DMS53 treated with DMSO at 0.1 percent for 48 hours (cell line): ENCODE results near the gene RNF157.

Source experiments
- DNase-seq: peaks from one replicate; lab custom pipeline; 2025; ENCODE audit not compliant: unreplicated experiment; lab: John Stamatoyannopoulos, UW

The RNF157 gene

GRCh38 chr17:76142585-76143041 is 97.7 kb downstream of the RNF157 start:
- DNase-seq = no peak

GRCh38 chr17:76142039-76142584 is 98.2 kb downstream of the RNF157 start:
- no peak for DNase-seq

- DNase-seq = peak; percentile 95
These were observed 98.9 kb downstream of the RNF157 start, which contains the start of gene FOXJ1 for GRCh38 chr17:76141212-76142038. Gene FOXJ1, minus strand, starts transcription at chr17:76141245. Its CDS starts 850 bp downstream, at chr17:76140395.

DNA sequence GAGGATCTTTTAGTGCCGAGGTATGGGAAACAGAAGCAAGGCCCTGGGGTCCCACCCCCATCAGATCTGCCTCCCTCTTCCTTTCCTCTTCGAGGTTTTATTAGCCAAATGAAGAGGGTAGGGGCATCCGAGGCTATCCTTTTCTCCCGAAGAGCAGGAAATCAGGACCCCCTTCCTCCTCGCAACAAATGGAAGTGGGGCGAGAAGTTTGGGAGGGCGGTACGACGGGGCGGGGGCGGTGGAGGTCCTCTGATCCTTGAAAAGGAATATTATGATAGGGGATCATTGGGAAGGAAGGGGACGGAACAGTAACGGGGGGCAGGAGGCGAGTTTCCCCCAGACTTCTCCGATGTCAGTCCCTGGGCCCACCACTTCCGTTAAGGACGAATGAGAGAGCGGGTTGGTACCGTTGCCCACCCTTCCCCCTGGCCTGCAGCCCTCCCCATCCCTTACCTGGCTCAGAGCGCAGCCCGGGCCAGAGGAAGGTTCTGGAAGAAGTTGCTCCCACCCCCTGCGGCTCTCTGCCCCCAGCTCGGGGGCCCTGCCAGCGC is 99.6 kb downstream of the RNF157 start:
- no peak for DNase-seq

- peak; percentile 83 for DNase-seq
These were observed 100.3 kb downstream of the RNF157 start for GRCh38 chr17:76139801-76140660.

DNA sequence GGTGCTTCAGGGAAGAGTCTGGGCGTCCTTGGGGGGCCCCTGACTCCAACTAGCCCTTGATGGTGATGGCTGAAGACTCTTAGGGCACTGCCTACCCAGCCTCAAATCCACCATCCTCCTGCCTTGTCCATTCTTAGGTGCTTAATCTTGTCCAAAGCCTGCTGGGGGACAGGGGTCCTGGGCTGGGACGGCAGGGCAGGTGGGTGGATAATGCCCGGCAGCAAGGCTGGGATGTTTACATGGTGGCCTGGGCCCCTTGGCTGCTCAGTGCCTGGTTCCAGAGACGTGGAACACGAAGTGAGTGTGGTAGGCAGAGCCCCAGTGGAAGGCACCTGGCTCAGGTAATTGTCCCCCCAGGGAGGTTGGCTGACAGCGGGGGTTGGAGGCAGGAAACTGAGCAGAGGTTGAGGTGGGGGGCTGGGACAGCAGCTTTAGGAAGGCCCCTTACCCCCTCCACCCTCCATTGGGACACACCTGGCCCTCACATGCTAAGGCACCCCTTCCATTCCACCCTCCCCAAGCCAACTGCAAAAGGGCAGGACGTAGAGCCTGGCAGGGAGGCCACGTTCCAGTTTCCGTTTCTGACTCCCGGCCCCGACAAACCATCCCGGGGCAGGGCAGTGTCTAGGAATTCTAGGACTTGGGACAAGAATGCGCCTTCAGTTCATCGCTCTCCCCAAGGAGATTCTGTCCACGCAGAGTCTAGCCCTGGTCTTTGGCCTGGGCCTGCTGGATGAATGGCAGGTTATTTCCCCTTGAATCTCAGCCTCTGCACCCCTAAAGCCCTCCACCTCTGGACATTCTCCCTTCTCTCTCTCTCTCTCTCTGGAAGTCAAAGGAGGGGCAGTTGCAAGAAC is 101.2 kb downstream of the RNF157 start:
- DNase-seq = peak; percentile 30

GRCh38 chr17:76138234-76138895 is 101.9 kb downstream of the RNF157 start:
- DNase-seq = peak; percentile 66

DNA sequence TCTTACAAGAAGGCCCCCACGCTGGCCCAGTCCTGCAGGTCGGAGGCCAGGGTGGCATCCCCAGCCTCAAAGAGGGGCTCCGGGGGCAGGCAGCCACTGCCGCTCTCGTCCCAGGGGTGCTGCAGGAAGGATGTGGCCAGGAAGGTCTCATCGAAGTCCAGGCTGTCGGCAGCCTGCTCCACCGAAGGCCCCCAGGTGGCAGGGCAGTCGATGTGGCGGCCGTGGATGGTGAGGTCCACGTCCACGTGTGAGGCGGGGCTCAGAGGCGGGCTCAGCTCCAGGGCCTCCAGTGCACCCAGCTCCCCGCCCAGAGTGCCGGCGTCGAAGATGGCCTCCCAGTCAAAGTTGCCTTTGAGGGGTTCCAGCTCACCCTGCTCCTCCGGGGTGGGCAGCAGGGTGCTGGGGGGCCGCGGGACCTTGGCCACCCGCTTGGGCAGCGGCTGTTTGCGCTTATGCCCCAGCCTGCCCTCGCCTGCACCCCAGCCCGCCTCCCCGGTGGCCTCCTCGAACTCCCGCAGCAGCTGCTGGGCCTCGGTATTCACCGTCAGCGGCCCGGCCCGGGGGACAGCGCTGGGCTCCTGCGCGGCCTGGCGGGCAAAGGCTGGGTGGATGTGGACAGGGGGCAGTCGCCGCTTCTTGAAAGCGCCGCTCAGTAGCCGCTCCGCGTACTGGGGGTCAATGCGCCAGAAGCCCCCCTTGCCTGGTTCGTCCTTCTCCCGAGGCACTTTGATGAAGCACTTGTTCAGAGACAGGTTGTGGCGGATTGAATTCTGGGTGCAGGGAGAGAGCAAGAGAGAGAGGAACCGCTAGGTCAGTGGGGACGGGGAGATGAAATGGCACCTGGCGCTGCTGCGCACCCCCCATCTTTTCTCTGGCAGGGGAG is 102.7 kb downstream of the RNF157 start:
- no peak for DNase-seq

GRCh38 chr17:76137001-76137350 is 103.3 kb downstream of the RNF157 start:
- no peak for DNase-seq

DNA sequence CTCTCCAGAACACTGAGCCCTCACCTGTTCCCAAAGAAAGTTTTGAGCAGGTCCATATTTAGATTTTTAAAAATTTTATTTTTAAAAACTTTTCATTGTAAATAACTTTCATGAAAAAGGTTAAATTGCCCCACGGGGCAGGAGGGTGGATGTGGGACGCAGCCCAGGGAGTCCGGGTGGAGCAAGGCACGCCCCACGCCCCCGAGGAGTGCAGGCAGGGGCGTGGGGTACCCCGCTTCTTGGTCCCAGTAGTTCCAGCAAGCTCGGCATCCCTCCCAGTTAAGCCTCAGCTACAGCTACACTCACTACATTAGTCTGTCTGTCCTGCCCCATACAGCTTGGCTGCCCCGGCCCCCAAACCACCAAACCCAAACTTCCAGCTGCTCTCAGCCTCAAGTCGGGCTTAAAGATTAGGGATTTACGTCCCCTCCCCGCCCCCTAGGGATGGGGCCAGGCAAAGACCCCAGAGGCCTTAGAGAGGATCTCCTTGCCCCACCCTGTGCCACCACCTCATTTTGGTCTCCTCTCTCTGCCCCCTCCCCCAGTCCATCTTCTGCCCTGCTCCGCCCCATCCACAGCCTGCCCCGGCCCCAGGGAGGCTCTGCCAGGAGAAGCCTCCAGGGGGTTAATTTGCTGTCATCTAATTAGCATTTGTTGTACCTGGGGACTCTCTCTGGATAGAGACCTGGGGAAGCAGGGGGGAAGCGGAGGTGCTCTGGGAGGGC is 103.9 kb downstream of the RNF157 start:
- no peak for DNase-seq

DNA sequence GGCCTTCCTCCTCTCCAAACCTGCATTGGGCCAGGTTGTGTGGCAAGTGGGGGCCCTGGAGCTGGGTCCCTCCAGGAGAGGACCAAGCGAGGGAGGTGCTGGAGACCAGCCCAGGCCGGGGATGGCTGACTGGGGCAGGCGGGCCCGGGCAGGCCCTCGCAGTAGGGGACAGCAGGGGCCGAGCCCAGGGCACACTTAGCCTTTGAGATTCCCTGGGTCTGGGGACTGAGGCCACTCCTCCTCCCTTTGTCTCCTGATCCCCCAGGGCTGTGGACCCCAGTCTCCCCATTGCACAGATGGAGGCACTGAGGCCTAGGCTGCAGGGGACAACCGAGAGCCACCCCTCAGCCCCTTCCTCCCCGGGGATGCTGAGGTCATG is 104.5 kb downstream of the RNF157 start:
- no peak for DNase-seq

GRCh38 chr17:76134911-76135809 is 105.1 kb downstream of the RNF157 start:
- no peak for DNase-seq

DNA sequence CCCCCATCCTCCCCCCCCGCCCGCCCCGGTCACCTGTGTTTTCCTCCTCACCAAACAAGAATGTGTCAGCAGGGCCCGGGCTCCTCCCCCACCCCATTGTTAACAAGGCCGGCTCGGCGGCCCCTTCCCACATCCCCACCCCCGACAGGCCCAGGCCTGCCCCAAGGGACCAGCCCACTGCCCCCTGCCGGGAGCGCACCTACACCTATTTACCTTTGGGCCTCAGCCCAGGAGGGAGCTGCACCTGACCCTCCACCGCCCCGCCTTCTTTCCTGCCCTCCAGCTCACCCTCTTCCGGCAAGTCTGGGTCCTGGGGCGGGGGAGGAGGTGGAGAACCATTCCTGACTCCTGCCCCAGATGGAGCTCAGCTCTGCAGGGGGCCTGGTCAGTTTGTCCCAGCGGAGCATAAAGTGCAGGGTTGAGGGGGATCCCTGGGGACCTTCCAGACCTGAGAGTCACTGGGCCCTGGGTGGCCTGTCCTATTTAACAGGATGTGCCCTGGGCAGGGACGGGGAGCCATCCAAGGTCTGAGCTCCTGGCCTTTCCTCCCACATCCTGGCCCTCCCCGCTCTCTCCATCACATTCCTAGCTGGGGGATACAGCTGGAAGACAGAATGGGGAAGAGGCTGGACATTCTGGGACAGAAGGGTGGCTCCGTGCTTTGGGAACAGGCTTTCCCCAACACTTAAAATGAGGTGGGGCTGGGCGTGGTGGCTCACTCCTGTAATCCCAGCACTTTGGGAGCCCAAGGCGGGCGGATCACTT is 107.5 kb downstream of the RNF157 start:
- DNase-seq = peak; percentile 87

GRCh38 chr17:76131692-76132573 is 108.4 kb downstream of the RNF157 start:
- peak; percentile 37 for DNase-seq

DNA sequence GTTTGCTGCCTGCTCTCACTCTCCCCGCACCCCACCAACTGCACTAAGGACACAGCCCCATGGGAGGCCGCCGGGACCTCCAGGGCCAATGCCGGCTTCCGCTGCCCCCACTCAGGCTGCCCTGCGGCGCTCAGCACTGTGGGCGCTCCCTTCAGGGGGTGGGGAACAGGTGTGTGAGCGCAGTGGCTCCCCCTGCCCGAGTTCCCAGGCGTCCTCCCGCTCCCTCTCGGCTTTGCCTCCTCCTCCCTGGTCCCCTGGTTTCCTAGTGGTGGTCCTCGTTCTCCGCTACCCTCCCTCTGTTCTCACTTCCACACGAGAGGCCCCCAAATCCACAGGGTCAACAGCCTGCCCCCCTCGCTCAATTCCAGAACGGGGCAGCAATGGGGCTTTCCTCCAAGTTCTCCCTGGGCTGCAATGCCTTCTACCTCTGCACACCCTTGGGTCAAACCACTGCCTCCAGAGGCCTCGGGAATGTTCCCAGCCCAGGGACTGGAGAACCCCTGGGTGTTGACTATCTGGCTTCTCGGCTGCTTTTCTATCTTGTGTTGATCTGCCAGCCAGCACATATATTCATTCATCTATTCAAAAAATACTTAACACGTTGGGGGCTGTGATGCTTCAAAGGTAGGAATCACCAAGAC is 109.1 kb downstream of the RNF157 start:
- DNase-seq = no peak
